Measurements from ENCODE around the gene CAPN11.
"Not testable (repeated sequence)": the region's sequence is repeated elsewhere in the genome, so short reads cannot be mapped to it uniquely, and the experiment has no call there.

The CAPN11 gene

GRCh38 chr6:44131892-44132291, 26.7 kb upstream of the CAPN11 start:
- no peak for DNase-seq (ENCODE audit: low spot score)

- no peak for DNase-seq (ENCODE audit: low spot score)
Measured at GRCh38 chr6:44132476-44132875, 26.1 kb upstream of the CAPN11 start.

GRCh38 chr6:44133003-44133931, 25.4 kb upstream of the CAPN11 start:
- peak; percentile 64 for DNase-seq (ENCODE audit: low spot score)

GRCh38 chr6:44133981-44134711, 24.5 kb upstream of the CAPN11 start:
- no peak for DNase-seq (ENCODE audit: low spot score)

- no peak for DNase-seq (ENCODE audit: low spot score)
Measured at GRCh38 chr6:44135173-44135758, 23.4 kb upstream of the CAPN11 start.

- no peak for DNase-seq (ENCODE audit: low spot score)
Measured at GRCh38 chr6:44135875-44136274, 22.7 kb upstream of the CAPN11 start.

- DNase-seq (ENCODE audit: low spot score), result no peak
Measured at GRCh38 chr6:44138717-44139350, 19.8 kb upstream of the CAPN11 start.

GRCh38 chr6:44139351-44139743, 19.3 kb upstream of the CAPN11 start:
- DNase-seq (ENCODE audit: low spot score), result no peak

- no peak for DNase-seq (ENCODE audit: low spot score)
Measured at GRCh38 chr6:44142835-44143234, 15.8 kb upstream of the CAPN11 start.

- DNase-seq (ENCODE audit: low spot score), result no peak
Measured at GRCh38 chr6:44143731-44144130, 14.9 kb upstream of the CAPN11 start.

- DNase-seq (ENCODE audit: low spot score), result not testable (repeated sequence)
Measured at GRCh38 chr6:44144536-44144935, 14.1 kb upstream of the CAPN11 start.

GRCh38 chr6:44145839-44146238, 12.8 kb upstream of the CAPN11 start:
- no peak for DNase-seq (ENCODE audit: low spot score)

GRCh38 chr6:44146685-44147084, 11.9 kb upstream of the CAPN11 start:
- DNase-seq (ENCODE audit: low spot score), result no peak

GRCh38 chr6:44147256-44147655, 11.4 kb upstream of the CAPN11 start:
- DNase-seq (ENCODE audit: low spot score), result no peak

GRCh38 chr6:44148306-44148705, 10.3 kb upstream of the CAPN11 start:
- DNase-seq (ENCODE audit: low spot score), result no peak

- DNase-seq (ENCODE audit: low spot score), result no peak
Measured at GRCh38 chr6:44149369-44150012, 9.1 kb upstream of the CAPN11 start.

- no peak for DNase-seq (ENCODE audit: low spot score)
Measured at GRCh38 chr6:44150317-44150917, 8.2 kb upstream of the CAPN11 start.

GRCh38 chr6:44151348-44152108, 7.1 kb upstream of the CAPN11 start:
- no peak for DNase-seq (ENCODE audit: low spot score)

GRCh38 chr6:44152109-44152461, 6.5 kb upstream of the CAPN11 start:
- no peak for DNase-seq (ENCODE audit: low spot score)

- no peak for DNase-seq (ENCODE audit: low spot score)
Measured at GRCh38 chr6:44152533-44152932, 6.1 kb upstream of the CAPN11 start.

All from SK-N-DZ (cell line).